NCI-H2081 (cell line): Measurements from ENCODE around the gene TTC21A.

ENCODE experiments used
- DNase-seq, 2 experiments: peaks; one replicate each; lab custom pipeline; 2025; lab: John Stamatoyannopoulos, UW

TTC21A gene

DNA sequence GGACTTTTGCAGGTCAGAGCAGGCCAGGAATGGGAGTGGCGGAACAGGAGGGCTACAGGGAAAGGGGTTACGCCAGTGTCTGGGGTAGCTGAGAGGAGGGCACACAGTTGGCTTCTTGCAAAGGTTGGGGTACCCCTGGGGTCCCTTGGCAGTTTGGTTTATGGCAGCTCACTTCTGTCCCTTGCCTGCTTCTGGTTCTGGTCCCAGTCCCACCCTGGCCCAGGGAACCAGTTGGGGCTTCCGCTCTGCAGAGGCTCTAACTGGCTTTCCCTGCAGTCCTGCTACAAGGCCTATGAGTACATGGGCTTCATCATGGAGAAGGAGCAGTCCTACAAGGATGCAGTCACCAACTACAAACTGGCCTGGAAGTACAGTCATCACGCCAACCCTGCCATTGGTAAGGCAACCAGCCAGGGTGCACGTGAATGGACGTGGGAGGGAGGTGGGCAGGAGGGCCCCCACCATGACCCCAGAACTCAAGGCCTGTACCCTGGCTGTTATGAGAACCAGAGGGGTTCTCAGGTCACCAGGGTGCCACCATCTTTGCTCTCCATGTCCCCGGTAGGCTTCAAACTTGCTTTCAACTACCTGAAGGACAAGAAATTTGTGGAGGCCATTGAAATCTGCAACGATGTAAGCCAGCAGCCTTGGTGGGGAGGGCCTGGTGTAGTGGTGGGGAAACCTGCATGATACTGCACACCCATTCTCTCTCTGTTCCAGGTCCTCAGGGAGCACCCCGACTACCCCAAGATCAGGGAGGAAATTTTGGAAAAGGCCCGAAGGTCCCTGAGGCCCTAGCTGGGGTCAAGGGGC lies 30.7 kb downstream of the TTC21A start:
- DNase-seq = no peak

- peak in 1 of 2 experiments; percentile 36 for DNase-seq
These were observed 31.4 kb downstream of the TTC21A start for GRCh38 chr3:39138804-39139415.

DNA sequence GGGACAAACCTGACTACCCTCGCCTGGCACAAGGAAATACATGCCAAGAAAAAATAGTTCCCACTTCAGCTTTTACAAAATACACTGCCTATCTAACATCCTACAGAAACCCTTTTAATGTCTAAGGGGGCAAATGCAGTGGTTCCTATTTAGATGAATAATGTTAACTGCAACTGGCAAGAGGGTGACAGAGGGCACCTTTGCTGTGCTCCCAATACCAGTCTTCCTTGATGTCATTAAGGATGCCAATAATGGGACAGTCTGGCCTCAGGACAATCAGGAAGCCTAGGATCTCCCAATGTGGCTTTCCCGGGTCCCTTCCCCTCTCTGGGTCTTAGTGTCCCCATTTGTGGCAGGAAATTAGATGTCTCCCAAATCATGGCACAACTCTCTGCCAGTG lies 32.0 kb downstream of the TTC21A start:
- DNase-seq = no peak

DNA sequence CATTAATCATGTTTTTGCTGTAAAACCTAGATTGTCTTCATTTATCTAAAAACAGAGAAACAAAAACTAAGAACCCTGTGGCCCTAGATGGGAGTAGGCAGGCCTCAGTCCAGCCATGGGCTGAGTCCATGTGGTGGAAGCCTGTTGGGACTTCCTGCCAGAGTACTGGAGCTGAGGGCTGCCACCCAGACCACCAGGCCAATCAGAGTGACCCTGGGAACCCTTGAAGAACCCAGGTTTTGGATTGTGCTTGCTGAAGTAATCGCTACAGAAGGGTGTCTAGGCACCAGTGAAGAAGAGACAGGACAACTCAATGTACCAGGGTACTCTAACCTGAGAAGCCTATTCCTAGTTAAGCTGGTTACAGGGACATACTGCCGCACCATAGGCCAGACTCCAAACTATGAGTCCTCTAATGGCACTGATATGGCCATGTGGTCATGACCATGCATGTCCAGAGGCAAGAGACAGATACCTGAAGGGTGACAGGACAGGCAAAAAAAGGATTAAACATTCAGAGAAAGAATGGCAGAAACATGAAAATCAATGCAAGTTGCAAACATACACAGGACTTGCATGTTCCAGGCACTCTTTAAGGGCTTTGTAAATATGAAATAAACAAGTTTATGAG lies 33.0 kb downstream of the TTC21A start:
- DNase-seq = no peak

DNA sequence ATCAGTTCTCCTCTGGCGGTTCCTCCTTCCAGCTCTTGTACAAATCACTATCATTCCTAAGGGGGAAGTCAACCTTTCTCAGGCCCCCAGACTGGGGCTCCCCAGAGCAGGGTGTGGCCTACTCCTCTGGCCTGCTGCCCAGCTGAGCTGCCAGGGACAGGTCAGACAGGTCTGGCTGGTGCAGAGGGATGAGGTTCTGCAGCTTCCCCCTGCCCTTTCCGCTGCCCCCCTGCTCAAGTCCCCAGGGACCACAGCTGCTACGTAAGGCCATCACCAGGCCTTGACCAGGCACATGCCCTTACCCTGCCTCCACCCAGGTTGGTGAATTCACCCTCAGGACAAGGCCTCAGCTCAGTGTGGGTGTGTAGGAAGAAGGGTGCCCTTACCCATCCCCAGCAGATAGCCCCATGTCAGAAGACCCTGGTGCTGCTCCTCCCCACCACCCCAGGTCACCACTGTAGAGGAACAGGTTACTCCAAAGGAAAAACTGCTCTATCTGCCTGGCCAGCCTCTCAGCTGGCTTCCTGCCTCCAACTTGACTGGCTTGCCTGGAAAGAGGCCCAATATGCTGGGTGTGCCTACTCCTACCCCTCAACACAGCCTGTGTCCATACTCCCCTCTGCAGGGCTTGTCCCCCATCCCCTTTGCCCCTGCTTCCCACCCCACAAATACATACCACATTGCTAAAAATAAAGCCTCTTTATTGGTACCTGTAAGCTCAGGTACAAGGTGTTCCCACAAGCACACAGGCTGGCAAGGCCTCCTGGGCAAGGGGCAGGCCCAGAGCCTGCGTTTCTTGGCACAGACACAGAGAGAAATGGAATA lies 33.9 kb downstream of the TTC21A start:
- peak in 1 of 2 experiments; percentile 49 for DNase-seq

- DNase-seq = peak; percentile 92 to 96
These were observed 34.6 kb downstream of the TTC21A start for GRCh38 chr3:39142067-39142466.

DNA sequence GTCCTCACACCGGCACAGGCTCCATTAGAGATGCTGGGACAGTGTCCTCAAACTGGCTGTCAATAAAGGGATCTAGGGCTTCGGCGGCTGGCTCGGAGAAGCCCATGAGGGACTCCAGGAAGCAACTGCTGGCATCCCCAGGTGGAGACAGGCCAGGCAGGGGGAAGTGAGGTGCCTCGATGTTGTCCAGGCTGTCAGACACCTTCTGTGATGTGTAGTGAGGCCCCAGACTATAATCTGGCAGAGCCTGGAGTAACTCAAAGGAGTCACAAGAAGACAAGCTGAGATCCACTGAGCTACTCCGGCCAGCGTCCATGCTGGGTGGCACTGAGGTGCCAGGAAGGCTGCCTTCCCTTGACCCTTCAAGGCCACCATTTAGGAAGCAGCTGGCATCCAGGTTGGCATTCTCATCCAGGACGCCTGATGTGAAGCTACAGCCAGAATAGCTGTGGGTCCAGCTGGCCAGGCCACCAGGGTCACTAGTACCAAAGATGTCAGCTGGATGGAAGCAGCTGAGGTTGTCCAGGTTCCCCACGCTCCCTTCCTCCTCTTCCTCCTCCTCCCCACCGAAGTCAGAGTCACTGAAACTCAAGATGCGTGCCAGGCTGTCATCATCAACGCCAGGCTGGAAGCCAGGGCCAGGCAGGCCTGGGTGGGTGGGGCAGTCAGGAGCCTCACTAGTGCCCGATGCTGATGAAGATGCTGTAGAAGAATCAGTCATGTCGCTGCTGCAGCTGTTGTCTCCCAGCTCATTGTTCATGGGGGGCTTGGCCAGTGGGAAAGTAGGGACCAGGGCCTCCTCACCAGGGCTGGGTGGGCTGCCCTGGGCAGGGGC lies 35.8 kb downstream of the TTC21A start:
- no peak for DNase-seq

DNA sequence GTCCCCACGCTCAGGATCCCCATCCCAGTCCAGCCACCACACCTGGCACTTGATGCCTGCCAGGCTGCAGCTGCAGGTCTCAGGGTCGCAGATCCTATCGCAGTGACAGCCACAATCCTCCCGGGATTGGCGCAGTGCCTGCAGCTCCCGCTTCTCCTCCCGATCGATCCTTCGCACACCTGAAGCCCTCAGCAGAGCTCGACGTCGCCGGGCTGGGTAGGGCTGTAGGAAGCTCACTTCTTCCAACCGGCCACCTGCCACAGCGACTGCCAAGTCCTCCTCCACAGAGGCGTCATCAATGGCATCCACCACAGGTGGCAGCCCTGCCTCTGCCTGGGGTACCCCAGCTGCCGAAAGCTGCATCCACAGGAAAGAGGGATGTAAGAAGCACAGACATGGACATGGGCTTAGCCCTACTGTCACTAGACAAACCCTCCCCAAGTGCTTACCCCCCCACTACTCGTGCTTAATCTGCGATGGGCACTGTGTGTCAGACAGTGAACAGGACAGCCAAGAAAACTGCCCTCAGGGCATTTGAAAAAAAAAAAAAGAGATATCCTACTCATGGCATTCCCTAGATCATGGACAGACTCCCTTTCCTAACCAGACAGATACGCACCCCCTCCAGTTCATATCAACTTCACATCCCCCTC lies 36.7 kb downstream of the TTC21A start:
- DNase-seq = peak; percentile 74 to 91

DNA sequence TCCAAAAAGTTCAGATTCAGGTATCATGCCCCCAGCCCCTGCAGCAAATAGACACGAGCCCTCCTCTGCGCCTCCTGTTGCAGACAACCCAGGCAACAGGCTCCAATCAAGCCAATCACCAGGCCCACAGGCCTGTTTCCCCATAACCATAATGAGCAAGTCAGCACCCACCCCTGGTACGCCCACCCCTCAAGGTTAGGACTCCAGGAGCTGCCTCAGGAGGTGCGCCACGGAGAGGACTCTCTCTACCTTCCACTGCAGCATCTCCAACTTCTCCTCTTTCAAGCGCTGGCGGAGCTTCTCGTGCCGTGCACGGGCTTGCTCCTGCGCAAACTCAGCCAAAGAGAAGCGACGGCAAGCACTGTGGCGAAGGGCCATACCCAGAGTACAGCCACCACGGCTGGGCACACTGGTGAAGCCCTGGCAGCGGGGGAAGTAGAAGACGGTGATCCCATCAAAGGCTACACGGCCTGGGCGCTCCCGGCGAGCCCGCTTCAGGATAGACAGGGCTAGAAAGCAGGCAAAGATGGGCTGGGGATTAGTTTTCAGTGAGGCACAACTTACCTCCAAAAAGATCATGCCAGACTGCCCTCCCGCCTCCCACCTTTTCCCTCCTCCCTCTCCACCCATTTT lies 37.4 kb downstream of the TTC21A start:
- DNase-seq = no peak

DNA sequence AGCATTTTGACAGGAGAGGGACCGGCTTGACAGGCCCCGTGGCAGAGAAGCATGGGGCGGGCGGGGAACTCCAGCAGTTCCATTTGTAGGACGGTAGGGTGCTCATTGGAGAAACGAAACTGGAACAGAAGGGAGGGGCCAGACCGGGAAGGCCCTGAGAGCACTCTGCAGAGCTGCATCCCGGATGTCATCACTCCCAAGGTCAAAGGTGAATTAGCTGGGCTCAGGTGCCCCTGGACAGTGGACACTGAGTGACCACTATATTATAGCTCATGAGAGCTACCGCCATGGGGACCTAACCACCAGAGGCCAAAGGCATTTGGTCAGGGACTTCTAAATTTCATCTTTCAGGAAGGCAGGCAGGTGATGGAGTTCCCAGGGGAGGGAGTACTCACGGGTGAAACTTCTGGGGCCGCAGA lies 38.6 kb downstream of the TTC21A start:
- no peak for DNase-seq

DNA sequence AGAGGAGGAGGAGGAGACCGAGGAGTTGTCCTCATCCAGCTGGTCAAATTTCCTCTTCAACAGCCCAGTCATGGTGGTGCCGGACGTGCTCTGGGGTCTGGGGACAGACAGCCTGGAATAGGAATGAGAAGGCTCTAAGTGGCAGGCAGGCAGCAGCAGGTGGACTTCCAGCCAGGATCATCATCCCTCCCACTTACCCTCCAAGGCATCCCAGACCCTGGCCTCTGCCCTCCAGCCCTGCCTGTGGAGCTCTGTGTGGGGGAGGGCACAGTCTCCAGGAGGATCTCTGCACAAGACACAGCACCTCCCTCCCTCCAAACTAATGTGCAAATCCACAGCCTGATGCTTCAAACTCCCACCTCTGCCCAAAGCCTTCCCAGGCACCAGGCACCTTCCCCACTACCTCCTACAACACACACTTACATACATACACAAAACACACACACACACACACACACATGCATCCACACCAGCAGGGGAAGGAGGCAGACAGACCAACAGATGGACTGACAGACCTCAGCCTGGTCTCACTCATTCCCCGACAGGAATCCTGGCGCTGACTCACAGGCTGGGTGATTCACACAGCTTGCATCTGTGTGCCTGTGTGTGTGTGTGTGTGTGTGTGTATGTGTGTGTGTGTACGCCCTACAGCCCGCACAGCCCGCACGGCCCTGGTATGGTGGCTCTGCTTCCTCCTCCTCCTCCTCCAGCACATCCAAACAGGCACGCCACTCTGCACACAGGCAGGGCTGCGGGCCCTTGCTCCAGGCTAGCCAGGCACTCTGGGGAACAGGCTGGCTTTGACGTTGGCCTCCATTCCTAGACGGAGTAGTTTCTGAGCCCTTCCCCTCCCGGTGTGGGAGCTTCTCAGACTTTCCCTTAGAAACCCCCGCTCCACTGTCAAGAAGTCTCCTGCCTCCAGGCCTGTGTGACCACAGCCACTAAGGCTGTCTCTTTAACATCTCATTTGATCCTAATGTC lies 39.4 kb downstream of the TTC21A start:
- DNase-seq = no peak

- DNase-seq = no peak
These were observed 40.4 kb downstream of the TTC21A start for GRCh38 chr3:39147711-39148434.

DNA sequence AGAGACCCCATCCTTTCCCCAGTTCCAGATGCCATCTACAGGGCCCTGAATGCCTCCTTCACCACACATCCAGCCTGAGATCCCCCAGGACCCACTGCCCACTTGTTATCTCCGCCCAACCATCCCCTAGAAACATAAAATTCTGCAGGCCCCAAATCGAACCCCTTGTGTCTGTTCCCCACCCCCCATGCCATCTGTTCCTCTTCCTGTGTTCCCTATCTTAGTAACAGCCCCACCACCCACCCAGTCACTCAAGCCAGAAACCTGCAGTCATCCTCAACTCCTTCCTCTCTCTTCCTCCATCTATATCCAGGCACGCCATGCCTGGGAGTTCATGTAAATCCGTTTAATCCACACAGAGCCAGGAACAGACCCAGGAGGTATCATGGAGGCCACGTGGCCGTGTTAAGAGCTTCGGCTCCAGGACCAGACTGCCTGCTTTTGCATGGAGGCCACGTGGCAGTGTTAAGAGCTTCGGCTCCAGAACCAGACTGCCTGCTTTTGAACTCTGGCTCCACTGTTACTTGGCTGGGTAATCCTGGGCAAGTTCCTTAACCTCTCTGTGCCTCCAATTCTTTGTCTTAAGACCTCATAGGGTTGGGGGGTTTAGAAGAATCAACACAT lies 41.1 kb downstream of the TTC21A start:
- DNase-seq = no peak

DNA sequence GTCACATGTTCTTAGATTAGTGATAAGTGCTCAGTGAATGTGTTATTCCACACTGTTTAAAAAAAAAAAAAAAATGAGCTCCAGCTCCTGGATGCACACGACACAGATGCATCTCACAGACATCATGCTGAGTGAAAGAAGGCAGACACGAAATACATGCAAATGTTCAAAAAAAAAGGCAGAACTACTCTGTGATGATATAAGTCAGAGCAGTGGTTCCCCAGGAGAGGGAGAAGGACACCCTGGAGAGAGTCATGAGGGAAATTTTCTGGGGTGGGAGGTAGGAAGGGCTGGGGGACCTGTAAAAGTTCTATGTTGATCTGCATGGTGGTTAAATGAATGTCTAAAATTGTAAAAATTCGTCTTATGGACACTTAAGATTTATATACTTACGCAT lies 41.6 kb downstream of the TTC21A start:
- DNase-seq = no peak

- DNase-seq = no peak
These were observed 42.1 kb downstream of the TTC21A start for GRCh38 chr3:39149498-39150147.

GRCh38 chr3:39150148-39150802 lies 42.8 kb downstream of the TTC21A start:
- DNase-seq = no peak
